Endothelial cell of umbilical vein (primary cell): ENCODE measurements around the gene MOB1B. TPM values are rescaled to one million over a fixed set of nuclear protein-coding genes. Genes with fewer than 3 reads are reported as not detected.

Experiments
- BruUV-seq: library from RNA; stranded (reverse); fragments of 400-500 nt; replicated peaks from 2 replicates; lab custom pipeline; 2021; lab: Mats Ljungman, UMichigan
- CTCF ChIA-PET: fragments of 300-600, 350-600 bp; sonication (Branson Sonifier 250); formaldehyde crosslinking; loops from one replicate; lab custom pipeline; 2021; ENCODE audit warnings: antibody characterized with exemption, inconsistent platforms; lab: Charles Lee
- POLR2A ChIA-PET: fragments of 300-600, 350-600 bp; sonication (Branson Sonifier 250); formaldehyde crosslinking; loops from one replicate; lab custom pipeline; 2021; ENCODE audit warnings: antibody characterized with exemption, inconsistent platforms; lab: Charles Lee
- DNase-seq: peaks from one replicate; pipeline ENCODE4 v3.0.0-alpha.2; 2011; ENCODE audit warnings: low read depth, low spot score
- FAIRE-seq: peaks from 2 replicates; lab custom pipeline; 2011; peaks lifted over from hg19 to GRCh38; lab: Jason Lieb, UNC
- H2AFZ ChIP-seq: 2 replicates; pipeline ENCODE4 v1.6.0; 2012; ENCODE audit warnings: low read depth, low read length, control low read depth, inconsistent platforms
- H3K27ac ChIP-seq: 2 replicates; pipeline ENCODE4 v1.5.1; 2011; ENCODE audit warnings: low read depth, mild to moderate bottlenecking, control low read depth, low read length, moderate library complexity; ENCODE audit not compliant: insufficient read depth
- H3K27me3 ChIP-seq, 2 experiments: 2 replicates each; pipeline versions ENCODE4 v1.6.0 to v1.6.1; 2011; ENCODE audit warnings: low read length in 2 of 2, mixed read lengths in 1 of 2; ENCODE audit not compliant: control insufficient read depth in 2 of 2, insufficient read depth in 2 of 2
- H3K36me3 ChIP-seq, 2 experiments: 2 replicates in 1 of 2; 3 replicates in 1 of 2; pipeline ENCODE4 v1.5.1; 2011; ENCODE audit warnings: low read length in 2 of 2, mild to moderate bottlenecking in 1 of 2, moderate library complexity in 1 of 2; ENCODE audit not compliant: control insufficient read depth in 2 of 2, insufficient read depth in 2 of 2; ENCODE audit errors: extremely low read depth in 1 of 2
- H3K4me1 ChIP-seq: 3 replicates; pipeline ENCODE4 v1.5.1; 2011; ENCODE audit warnings: mild to moderate bottlenecking, low read length; ENCODE audit not compliant: control insufficient read depth, insufficient read depth; ENCODE audit errors: extremely low read depth
- H3K4me2 ChIP-seq: 2 replicates; pipeline ENCODE4 v1.6.1; 2011; ENCODE audit warnings: low read length, control low read depth, mixed read lengths; ENCODE audit not compliant: insufficient read depth
- H3K4me3 ChIP-seq, 3 experiments: fragments of 200-600 bp in 1 of 3; sonication (generic), shearing (Covaris generic) in 1 of 3; replicated peaks in 1 of 3; 2 replicates each; pipeline ENCODE4 v1.5.1; 2011 to 2016; ENCODE audit warnings: control low read depth in 3 of 3, low read length in 3 of 3, mild to moderate bottlenecking in 2 of 3, inconsistent platforms in 1 of 3, low read depth in 1 of 3, moderate library complexity in 1 of 3; ENCODE audit not compliant: insufficient read depth in 1 of 3
- H3K79me2 ChIP-seq: 2 replicates; pipeline ENCODE4 v1.6.0; 2012; ENCODE audit warnings: low read length, inconsistent platforms; ENCODE audit not compliant: control insufficient read depth, insufficient read depth
- H3K9ac ChIP-seq: replicated peaks from 2 replicates; pipeline ENCODE3; 2011; ENCODE audit warnings: low read length, control low read depth; ENCODE audit not compliant: insufficient read depth; ENCODE audit errors: extremely low read depth
- H3K9me1 ChIP-seq: replicated peaks from 3 replicates; pipeline ENCODE4 v1.6.0; 2011; ENCODE audit warnings: mild to moderate bottlenecking, low read length; ENCODE audit not compliant: control insufficient read depth, insufficient read depth; ENCODE audit errors: extremely low read depth
- H3K9me3 ChIP-seq: replicated peaks from 2 replicates; pipeline ENCODE4 v1.5.1; 2012; ENCODE audit warnings: low read length, inconsistent platforms; ENCODE audit not compliant: control insufficient read depth, insufficient read depth
- H4K20me1 ChIP-seq: replicated peaks from 2 replicates; pipeline ENCODE3; 2011; ENCODE audit warnings: mild to moderate bottlenecking, low read length; ENCODE audit not compliant: control insufficient read depth, insufficient read depth; ENCODE audit errors: extremely low read depth
- CTCF ChIP-seq, 2 donors: IDR thresholded peaks; 1 replicate in 1 of 2; 2 replicates in 1 of 2; pipeline ENCODE4 v1.5.1; 2011; ENCODE audit warnings: low read length in 2 of 2, mild to moderate bottlenecking in 2 of 2, moderate library complexity in 2 of 2, control low read depth in 1 of 2, inconsistent platforms in 1 of 2, low read depth in 1 of 2; ENCODE audit not compliant: insufficient read depth in 1 of 2; ENCODE audit errors: extremely low read depth in 1 of 2
- EZH2 ChIP-seq: IDR thresholded peaks from 2 replicates; pipeline ENCODE4 v1.6.1; 2012; ENCODE audit warnings: borderline replicate concordance, low read depth, mild to moderate bottlenecking, moderate library complexity, low read length, inconsistent platforms; ENCODE audit not compliant: severe bottlenecking
- FOS ChIP-seq: IDR thresholded peaks from 2 replicates; pipeline ENCODE4 v1.6.1; 2011; ENCODE audit warnings: mild to moderate bottlenecking, low read length, moderate library complexity, borderline replicate concordance; ENCODE audit not compliant: insufficient read depth
- GATA2 ChIP-seq: IDR thresholded peaks from 2 replicates; pipeline ENCODE4 v1.7.0; 2011; ENCODE audit warnings: low read depth, mild to moderate bottlenecking, moderate library complexity, mixed read lengths, low read length; ENCODE audit not compliant: insufficient read length, insufficient read depth
- JUN ChIP-seq: IDR thresholded peaks from 2 replicates; pipeline ENCODE4 v1.6.1; 2011; ENCODE audit warnings: borderline replicate concordance, low read depth; ENCODE audit not compliant: insufficient read length, insufficient read depth
- MAX ChIP-seq: IDR thresholded peaks from 2 replicates; pipeline ENCODE4 v1.6.1; 2011; ENCODE audit not compliant: insufficient read depth, insufficient read length
- MYC ChIP-seq: IDR thresholded peaks from one replicate; pipeline ENCODE4 v1.6.1; 2011; ENCODE audit warnings: mild to moderate bottlenecking, low read depth, low read length
- POLR2A ChIP-seq: IDR thresholded peaks from 2 replicates; pipeline ENCODE4 v1.6.1; 2012; ENCODE audit warnings: low read depth, mild to moderate bottlenecking, control low read depth, low read length
- POLR2AphosphoS5 ChIP-seq: IDR thresholded peaks from 2 replicates; pipeline ENCODE4 v1.6.1; 2012; ENCODE audit warnings: low read depth, mild to moderate bottlenecking, control low read depth, low read length, moderate library complexity; ENCODE audit not compliant: insufficient read depth
- dilution Hi-C: fragments of 300-500 bp; cut with MboI; formaldehyde crosslinking; loops from one replicate; pipeline ENCODE4 v1.15.0; 2019; ENCODE audit warnings: low sequenced_read_pairs; ENCODE audit not compliant: extremely low pct_ligation_motif_present
- intact Hi-C: fragments of 100-400 bp; cut with micrococcal nuclease; formaldehyde crosslinking; loops from one replicate; pipeline ENCODE4 v1.10.0; 2022
- polyA plus RNA-seq, 4 experiments: library from polyadenylated mRNA; depleted of rRNA in 3 of 4; stranded (reverse) in 3 of 4; unstranded in 1 of 4; fragments of >200 nt; gene quantifications; 2 replicates each; pipeline versions ENCODE4 v1.2.1 to v1.2.3, GENCODE V29; 2011 to 2012; ENCODE audit warnings: missing spikeins in 1 of 4
- total RNA-seq: library from RNA; stranded (reverse); gene quantifications from 2 replicates; pipeline ENCODE4 v1.2.3, GENCODE V29; 2021

MOB1B gene
- total and polyA plus RNA-seq, 2 donors (not counting 3 experiments of a cell fraction or from before 2014, with no cell fraction given) = 4.3 to 23.9 TPM

GRCh38 chr4:70859066-70859465, 43.1 kb upstream of the MOB1B start:
- no TSS peak for BruUV-seq
- CTCF ChIA-PET = no interaction called here
- TF ChIP-seq POLR2AphosphoS5 = no peak
- TF ChIP-seq MYC = no peak
- TF ChIP-seq GATA2 = no peak
- no peak for TF ChIP-seq FOS
- TF ChIP-seq POLR2A = no peak
- TF ChIP-seq EZH2 = no peak
- TF ChIP-seq MAX = no peak
- TF ChIP-seq JUN = no peak
- no peak for TF ChIP-seq CTCF (IDR thresholded peaks at IDR 0.05; ENCODE audit: extremely low read depth in 1 of 2, insufficient read depth in 1 of 2, low read depth in 1 of 2, low read length in 2 of 2)

More at GRCh38 chr4:70859066-70859465, 43.1 kb upstream of the MOB1B start:
- no peak overlapping the region for H3K4me2 ChIP-seq
- no peaks in the 10 kb centered on the region for H3K9me1 ChIP-seq
- FAIRE-seq (no peak), DNase-seq (no peak)
- H3K27me3 ChIP-seq = peaks cover 0 to 2% of the 10 kb centered on the region in 2 experiments
- no peak overlapping the region for H3K4me3 ChIP-seq
- no peaks in the 10 kb centered on the region for H3K9me3 ChIP-seq
- dilution Hi-C loops (no loop called here), intact Hi-C loops (no loop called here)
- no peak overlapping the region for H2AFZ ChIP-seq
- H3K79me2 ChIP-seq = no peaks in the 10 kb centered on the region
- H3K27ac ChIP-seq = no peak overlapping the region
- no peaks in the 10 kb centered on the region for H3K4me1 ChIP-seq
- POLR2A ChIA-PET = no interaction called here
- no peaks in the 10 kb centered on the region for H4K20me1 ChIP-seq
- no peak overlapping the region for H3K9ac ChIP-seq
- H3K36me3 ChIP-seq = no peaks in the 10 kb centered on the region
